GM21515 (cell line): Measurements from ENCODE around the gene SNAPC4.

Experiments used
- ATAC-seq: cut with Tn5 transposase; IDR thresholded peaks from one replicate; pipeline ENCODE4 v1.9.1; 2021; ENCODE audit not compliant: unreplicated experiment

Gene SNAPC4, protein sequence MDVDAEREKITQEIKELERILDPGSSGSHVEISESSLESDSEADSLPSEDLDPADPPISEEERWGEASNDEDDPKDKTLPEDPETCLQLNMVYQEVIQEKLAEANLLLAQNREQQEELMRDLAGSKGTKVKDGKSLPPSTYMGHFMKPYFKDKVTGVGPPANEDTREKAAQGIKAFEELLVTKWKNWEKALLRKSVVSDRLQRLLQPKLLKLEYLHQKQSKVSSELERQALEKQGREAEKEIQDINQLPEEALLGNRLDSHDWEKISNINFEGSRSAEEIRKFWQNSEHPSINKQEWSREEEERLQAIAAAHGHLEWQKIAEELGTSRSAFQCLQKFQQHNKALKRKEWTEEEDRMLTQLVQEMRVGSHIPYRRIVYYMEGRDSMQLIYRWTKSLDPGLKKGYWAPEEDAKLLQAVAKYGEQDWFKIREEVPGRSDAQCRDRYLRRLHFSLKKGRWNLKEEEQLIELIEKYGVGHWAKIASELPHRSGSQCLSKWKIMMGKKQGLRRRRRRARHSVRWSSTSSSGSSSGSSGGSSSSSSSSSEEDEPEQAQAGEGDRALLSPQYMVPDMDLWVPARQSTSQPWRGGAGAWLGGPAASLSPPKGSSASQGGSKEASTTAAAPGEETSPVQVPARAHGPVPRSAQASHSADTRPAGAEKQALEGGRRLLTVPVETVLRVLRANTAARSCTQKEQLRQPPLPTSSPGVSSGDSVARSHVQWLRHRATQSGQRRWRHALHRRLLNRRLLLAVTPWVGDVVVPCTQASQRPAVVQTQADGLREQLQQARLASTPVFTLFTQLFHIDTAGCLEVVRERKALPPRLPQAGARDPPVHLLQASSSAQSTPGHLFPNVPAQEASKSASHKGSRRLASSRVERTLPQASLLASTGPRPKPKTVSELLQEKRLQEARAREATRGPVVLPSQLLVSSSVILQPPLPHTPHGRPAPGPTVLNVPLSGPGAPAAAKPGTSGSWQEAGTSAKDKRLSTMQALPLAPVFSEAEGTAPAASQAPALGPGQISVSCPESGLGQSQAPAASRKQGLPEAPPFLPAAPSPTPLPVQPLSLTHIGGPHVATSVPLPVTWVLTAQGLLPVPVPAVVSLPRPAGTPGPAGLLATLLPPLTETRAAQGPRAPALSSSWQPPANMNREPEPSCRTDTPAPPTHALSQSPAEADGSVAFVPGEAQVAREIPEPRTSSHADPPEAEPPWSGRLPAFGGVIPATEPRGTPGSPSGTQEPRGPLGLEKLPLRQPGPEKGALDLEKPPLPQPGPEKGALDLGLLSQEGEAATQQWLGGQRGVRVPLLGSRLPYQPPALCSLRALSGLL (N-terminal part only)

DNA sequence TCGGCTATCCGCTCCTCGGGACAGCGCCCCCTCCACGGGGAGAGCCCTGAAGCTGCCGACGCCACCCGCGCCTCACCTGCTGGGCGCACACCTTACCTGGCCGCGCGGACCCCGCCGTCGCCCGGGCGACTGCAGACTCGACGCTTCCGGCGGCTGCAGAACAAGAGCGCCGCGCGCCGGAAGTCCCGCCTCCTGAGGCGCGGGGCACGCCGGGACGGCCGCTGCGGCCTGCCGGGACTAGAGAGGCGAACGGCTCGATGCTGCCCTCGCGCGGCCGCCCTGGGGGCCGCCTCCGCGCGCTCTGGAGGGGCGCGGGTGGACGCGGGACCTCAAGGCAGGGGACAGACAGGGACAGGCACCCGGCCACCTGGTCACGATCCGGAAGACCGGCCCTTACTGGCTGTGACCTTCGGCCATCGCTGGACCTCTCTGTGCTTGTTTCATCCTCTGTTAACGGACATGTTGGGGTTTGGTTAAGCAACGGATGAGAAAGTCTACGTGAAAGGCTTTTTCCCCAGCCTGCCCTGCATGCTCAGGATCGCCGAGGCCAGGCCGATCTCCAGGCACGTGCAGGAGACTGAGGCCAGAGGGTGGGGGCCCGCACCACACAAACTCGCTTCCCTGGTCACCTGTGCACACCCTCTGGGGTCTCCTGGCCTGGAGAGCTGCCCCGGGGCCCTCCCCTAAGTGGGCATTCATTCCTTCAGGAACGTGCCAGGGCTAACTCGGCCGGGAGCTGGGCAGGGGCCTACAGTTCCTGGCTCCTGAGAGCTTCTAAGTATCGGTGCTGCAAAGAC, at the start of gene SNAPC4:
TSS of gene SNAPC4 (minus strand) at position 133 of the 797 bp plus-strand sequence. CDS start 1,742 bp downstream, outside the sequence.
- peak; percentile 49 for ATAC-seq

DNA sequence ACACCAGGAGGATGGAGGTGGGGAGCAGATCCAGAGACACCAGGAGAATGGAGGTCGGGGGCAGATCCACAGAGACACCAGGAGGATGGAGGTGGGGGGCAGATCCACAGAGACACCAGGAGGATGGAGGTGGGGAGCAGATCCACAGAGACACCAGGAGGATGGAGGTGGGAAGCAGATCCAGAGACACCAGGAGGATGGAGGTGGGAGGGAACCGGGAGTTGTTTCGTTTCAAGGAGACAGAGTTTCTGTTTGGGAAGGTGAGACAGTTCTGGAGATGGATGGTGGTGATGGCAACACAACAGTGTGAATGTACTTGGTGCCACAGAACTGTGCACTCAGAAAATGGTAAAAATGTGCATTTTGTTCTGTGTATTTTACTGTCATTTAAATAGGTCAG, 48.7 kb upstream of the SNAPC4 start:
- no peak for ATAC-seq

GRCh38 chr9:136447173-136447778, 47.3 kb upstream of the SNAPC4 start:
- ATAC-seq, result no peak

DNA sequence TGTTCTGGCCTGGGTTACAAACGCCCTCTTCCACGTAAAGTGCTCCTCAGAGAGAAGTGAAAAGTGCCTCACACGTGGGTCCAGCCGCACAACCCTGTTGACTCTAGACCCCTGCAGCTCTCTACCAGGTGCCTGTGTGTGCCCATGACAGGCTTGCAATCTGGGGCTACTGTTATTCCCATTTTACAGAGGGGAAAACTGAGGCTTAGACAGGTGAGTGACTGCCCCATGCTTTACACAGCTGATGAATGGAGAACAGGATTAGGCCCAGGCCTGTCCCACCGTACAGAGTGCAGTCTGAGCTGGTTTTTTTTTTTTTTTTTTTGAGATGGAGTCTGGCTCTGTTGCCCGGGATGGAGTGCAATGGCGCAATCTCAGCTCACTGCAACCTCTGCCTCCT, 45.8 kb upstream of the SNAPC4 start:
- ATAC-seq, result no peak

- no peak for ATAC-seq
Measured at GRCh38 chr9:136444102-136444501, 44.1 kb upstream of the SNAPC4 start.

- ATAC-seq, result no peak
Measured at GRCh38 chr9:136443687-136444086, 43.7 kb upstream of the SNAPC4 start.

- no peak for ATAC-seq
Measured at GRCh38 chr9:136443087-136443486, 43.1 kb upstream of the SNAPC4 start.

DNA sequence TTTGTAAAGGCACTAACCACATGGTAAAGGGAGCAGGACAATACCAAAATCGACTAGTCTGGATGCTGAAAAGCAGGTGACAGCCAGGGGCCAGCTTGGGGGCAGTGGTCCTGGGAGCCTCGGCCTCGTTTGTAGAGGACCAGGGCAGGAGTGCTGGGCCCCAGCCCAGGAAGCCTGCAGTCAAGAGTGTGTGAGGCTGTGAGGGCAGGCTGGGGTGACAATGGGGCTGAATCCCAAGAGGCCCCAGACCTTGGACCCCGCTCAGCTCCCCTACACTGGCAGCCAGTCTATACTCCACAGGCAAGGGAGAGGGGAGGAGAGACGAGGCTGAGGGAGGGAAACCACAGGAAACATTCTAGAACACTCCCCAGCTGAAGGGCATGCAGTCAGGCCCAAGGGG, 42.3 kb upstream of the SNAPC4 start:
- ATAC-seq, result no peak

DNA sequence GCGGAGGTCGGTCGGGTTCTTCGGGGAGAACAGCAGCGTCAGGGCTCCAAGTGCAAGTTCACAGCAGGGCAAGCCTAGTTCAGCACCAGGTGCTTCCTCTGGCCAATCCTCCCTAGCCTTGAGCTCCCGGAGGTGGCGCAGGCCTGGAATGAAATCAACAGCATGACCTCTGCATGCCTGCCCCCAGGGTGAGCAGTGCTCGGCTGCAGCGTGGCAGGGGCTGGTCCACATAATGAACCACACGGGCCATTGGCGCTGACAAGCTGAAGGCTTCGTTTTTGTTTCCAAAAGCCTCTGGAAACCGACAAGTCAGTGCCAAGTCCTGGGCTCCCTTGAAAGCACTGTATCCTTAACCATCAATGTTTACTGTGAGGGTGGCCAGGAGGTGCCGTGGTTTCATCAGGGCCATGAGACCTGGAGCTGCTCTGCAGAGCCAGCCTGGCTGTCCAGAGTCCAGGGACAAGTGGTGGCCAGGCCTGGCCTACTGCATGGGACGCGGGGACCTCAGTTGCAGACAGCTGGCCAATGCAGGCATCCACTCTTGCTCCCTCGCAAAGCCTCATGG, 41.8 kb upstream of the SNAPC4 start:
- no peak for ATAC-seq

DNA sequence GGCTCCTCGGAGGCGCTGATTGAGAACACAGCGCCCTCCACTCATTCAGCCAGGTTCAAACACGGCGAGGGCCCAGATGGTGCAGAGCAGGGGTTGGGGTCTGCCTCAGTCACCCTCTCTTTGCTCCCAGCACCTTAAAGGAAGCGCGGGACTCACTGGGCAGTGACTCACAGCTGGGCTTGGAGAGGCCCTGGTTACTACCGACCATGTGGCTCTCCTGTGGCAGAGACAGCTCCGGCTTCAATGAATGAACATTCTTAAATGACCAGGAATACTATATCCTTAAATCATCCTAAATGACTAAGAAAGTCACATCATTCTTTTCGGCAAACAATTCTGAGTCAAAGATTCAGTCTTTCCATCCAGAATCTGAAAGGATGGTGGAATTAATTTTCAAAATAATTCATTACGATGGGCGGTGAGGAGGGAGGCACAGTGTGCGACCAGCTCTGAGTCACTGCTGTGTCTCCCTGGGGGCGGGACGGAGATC, 41.3 kb upstream of the SNAPC4 start:
- no peak for ATAC-seq

DNA sequence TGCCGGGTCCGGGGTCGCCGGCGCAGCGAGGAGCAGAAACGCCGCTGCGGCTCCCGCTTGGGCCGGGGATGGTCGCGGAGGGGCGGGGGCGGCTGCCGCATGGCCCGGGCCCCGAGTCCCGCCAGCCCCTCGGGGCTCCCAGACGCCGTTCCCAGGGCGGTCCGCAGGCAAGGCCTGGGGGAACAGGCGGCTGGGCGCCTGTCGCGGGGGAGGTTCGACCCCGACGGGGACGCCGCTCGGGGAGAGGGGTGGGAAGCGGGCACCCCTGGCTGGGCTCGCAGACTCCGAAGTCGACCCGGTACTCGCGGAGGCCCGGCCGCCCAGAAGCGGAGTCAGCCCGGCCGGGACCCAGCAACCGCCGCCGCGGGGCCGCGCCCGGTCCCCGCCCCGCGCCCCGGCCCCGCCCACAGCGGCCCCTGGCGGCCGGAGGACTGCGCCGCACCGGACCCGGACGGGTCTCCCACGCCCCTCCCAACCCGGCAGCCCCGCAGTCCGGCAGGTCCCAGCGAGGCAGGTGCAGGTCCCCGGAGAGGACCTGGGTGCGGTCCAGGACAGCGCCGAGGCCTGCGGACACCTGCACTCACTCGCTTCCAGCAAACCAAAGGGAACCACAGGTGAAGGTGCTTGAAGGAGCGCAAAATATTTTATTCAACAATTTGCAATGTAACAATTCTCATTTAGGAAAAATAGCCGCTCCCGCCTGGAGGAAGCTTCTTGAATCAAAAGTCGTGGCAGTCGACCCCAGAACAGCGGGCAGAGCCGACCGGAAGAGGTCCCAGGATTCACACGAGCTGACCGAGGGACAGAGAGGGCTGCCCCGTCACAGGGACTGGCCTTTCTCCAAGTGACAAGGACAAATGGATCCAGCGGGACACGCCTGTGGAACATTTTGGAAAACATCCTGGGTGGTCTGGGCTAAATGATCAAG, 39.8 kb upstream of the SNAPC4 start, which contains the start of gene INPP5E:
TSS of gene INPP5E (minus strand) at position 365 of the 928 bp plus-strand sequence. CDS start 426 bp downstream, outside the sequence.
- ATAC-seq, result peak; percentile 59

GRCh38 chr9:136438548-136439480, 38.8 kb upstream of the SNAPC4 start:
- peak; percentile 34 for ATAC-seq

DNA sequence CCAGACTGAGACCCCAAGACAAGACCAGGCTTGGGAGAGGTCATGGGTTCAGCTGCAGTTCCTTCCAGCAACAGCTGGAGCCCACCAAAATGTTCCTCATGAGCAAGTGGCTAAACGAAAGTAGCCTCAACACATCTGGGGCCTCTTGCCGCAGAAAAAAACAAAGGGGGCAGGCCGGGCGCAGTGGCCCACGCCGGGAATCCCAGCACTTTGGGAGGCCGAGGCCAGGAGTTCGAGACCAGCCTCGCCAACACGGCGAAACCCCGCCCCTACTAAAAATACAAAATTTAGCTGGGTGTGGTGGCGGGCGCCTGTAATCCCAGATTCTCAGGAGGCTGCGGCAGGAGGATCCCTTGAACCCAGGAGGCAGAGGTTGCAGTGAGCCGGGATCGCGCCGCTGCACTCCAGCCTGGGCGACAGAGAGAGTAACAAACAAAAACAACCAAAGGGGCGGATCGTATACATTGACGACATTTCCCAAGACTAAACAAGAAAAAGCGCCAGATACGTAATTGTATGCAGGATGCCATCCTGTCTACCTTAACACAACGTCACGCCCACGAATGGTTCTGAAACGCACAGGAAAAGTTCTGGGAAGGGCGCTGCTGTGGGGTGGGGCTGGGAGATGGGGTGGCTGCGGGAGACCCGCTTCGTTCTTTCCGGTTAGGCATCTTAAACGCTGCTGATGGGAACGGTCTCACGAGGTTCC, 38.0 kb upstream of the SNAPC4 start:
- no peak for ATAC-seq

GRCh38 chr9:136437430-136437829, 37.5 kb upstream of the SNAPC4 start:
- ATAC-seq, result no peak

DNA sequence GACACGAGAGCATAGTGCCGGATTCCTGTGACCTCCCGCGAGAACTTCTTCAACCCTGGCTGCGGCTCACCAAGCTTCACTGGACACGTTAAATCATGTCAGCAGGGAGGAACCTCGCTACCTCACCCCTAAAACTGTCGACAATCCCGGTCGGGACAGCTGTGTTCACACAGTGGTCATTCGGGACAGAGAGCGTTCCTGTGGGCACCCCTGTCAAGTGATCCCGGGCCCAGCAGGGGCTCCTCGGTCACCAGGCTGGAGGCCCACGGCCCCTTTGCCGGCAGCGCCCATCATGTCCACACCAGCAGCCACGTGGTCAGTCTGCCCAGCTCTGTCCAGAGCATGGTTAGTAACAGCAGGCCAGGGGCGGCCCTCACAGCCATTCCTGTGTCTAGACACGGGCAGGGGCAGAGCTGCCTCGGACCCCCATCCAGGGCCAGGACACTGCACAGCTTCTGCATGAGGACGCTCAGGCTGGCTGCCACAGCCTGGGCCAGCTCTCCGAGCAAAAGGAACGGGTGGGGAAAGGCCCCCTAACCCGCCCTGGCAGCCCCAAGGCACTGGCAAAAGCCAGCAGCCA, 36.2 kb upstream of the SNAPC4 start:
- ATAC-seq, result no peak

GRCh38 chr9:136434580-136435169, 34.7 kb upstream of the SNAPC4 start:
- no peak for ATAC-seq
